Vagina (tissue), 2 donors: ENCODE data around the gene INPP5A. TPM values are rescaled to one million over a fixed set of nuclear protein-coding genes. Genes with fewer than 3 reads are reported as not detected.

Experiments used
- DNase-seq, 2 donors: peaks; one replicate each; pipeline ENCODE4 v3.0.0-alpha.2; 2017; ENCODE audit errors: extremely low spot score in 2 of 2
- H3K27ac ChIP-seq: fragments of 200-600 bp; sonication (generic); one replicate; pipeline ENCODE4 v1.5.1; 2019
- H3K27me3 ChIP-seq: fragments of 200-600 bp; sonication (generic); one replicate; pipeline ENCODE4 v1.5.1; 2019
- H3K36me3 ChIP-seq, 2 donors: fragments of 200-600 bp; sonication (generic); one replicate each; pipeline ENCODE4 v1.5.1; 2017 to 2019
- H3K4me1 ChIP-seq: fragments of 200-600 bp; sonication (generic); one replicate; pipeline ENCODE4 v1.5.1; 2019
- H3K4me3 ChIP-seq, 2 donors: fragments of 200-600 bp; sonication (generic); 1 replicate in 1 of 2; 2 replicates in 1 of 2; pipeline ENCODE4 v1.5.1; 2016 to 2019
- H3K9me3 ChIP-seq: fragments of 200-600 bp; sonication (generic); one replicate; pipeline ENCODE4 v1.5.1; 2019
- CTCF ChIP-seq, 3 experiments: fragments of 450-650 bp in 2 of 3; fragments of 200-600 bp in 1 of 3; sonication (generic) in 1 of 3; IDR thresholded peaks; one replicate each; pipeline ENCODE4 v1.5.1; 2017 to 2019; ENCODE audit warnings: antibody characterized with exemption in 3 of 3, mild to moderate bottlenecking in 2 of 3, moderate library complexity in 2 of 3
- POLR2A ChIP-seq, 2 donors: fragments of 450-650 bp; IDR thresholded peaks; one replicate each; pipeline ENCODE4 v1.6.1; 2017; ENCODE audit warnings: antibody characterized with exemption in 2 of 2, mild to moderate bottlenecking in 2 of 2, moderate library complexity in 2 of 2
- POLR2AphosphoS5 ChIP-seq, 2 donors: sonication (generic); formaldehyde crosslinking; IDR thresholded peaks; one replicate each; pipeline ENCODE4 v1.9.0; 2017; ENCODE audit warnings: antibody characterized with exemption in 2 of 2, mild to moderate bottlenecking in 2 of 2, low read depth in 1 of 2; ENCODE audit not compliant: insufficient read depth in 1 of 2
- intact Hi-C: fragments of 100-400 bp; cut with DNase I; formaldehyde crosslinking; loops from one replicate; pipeline ENCODE4 v1.15.1; 2023
- total RNA-seq: library from RNA; depleted of rRNA; stranded (reverse); fragments of >200 nt; gene quantifications from one replicate; pipeline ENCODE4 v1.2.3, GENCODE V29; 2016

Gene INPP5A
- total RNA-seq, 1 donor from 2014 or later = 24.3 TPM

- no peaks in the 10 kb centered on the region for H3K27me3 ChIP-seq
- DNase-seq = no peak
- H3K4me3 ChIP-seq = no peak overlapping the region
- no peaks in the 10 kb centered on the region for H3K36me3 ChIP-seq
- no peak overlapping the region for H3K27ac ChIP-seq
- H3K9me3 ChIP-seq = no peaks in the 10 kb centered on the region
- intact Hi-C loops = loop anchor here (10.0 kb wide), 1 partner anchor 674 kb away; no protein-coding TSS in a partner anchor
- H3K4me1 ChIP-seq = peaks cover 46% of the 10 kb centered on the region
- TF ChIP-seq POLR2A (IDR thresholded peaks at IDR 0.05) (no peak), POLR2AphosphoS5 (IDR thresholded peaks at IDR 0.05; ENCODE audit: insufficient read depth in 1 of 2, low read depth in 1 of 2) (no peak), CTCF (IDR thresholded peaks at IDR 0.05) (no peak)
These were observed 71.1 kb downstream of the INPP5A start for GRCh38 chr10:132608511-132609195.

- no peaks in the 10 kb centered on the region for H3K9me3 ChIP-seq
- H3K27me3 ChIP-seq = no peaks in the 10 kb centered on the region
- H3K4me1 ChIP-seq = peaks cover 46% of the 10 kb centered on the region
- no peaks in the 10 kb centered on the region for H3K36me3 ChIP-seq
- no peak for TF ChIP-seq POLR2A (IDR thresholded peaks at IDR 0.05)
- TF ChIP-seq POLR2AphosphoS5 (IDR thresholded peaks at IDR 0.05; ENCODE audit: insufficient read depth in 1 of 2, low read depth in 1 of 2) = no peak
- TF ChIP-seq CTCF (IDR thresholded peaks at IDR 0.05) = no peak
- no peak overlapping the region for H3K4me3 ChIP-seq
- intact Hi-C loops = loop anchor here (10.0 kb wide), 1 partner anchor 674 kb away; no protein-coding TSS in a partner anchor
- no peak for DNase-seq
- no peak overlapping the region for H3K27ac ChIP-seq
These were observed 71.6 kb downstream of the INPP5A start for GRCh38 chr10:132609211-132609610.

GRCh38 chr10:132610071-132610701, 72.6 kb downstream of the INPP5A start:
- H3K36me3 ChIP-seq = no peaks in the 10 kb centered on the region
- no peaks in the 10 kb centered on the region for H3K27me3 ChIP-seq
- no peak for DNase-seq
- TF ChIP-seq POLR2A (IDR thresholded peaks at IDR 0.05) (no peak), CTCF (IDR thresholded peaks at IDR 0.05) (no peak), POLR2AphosphoS5 (IDR thresholded peaks at IDR 0.05; ENCODE audit: insufficient read depth in 1 of 2, low read depth in 1 of 2) (no peak)
- no peak overlapping the region for H3K27ac ChIP-seq
- H3K9me3 ChIP-seq = no peaks in the 10 kb centered on the region
- H3K4me3 ChIP-seq = no peak overlapping the region
- peaks cover 40% of the 10 kb centered on the region for H3K4me1 ChIP-seq
- intact Hi-C loops = no loop called here

- intact Hi-C loops = no loop called here
- DNase-seq = no peak
- H3K36me3 ChIP-seq = no peaks in the 10 kb centered on the region
- H3K4me3 ChIP-seq = no peak overlapping the region
- TF ChIP-seq POLR2AphosphoS5 (IDR thresholded peaks at IDR 0.05; ENCODE audit: insufficient read depth in 1 of 2, low read depth in 1 of 2) (no peak), POLR2A (IDR thresholded peaks at IDR 0.05) (no peak), CTCF (IDR thresholded peaks at IDR 0.05) (no peak)
- H3K27ac ChIP-seq = no peak overlapping the region
- no peaks in the 10 kb centered on the region for H3K9me3 ChIP-seq
- H3K4me1 ChIP-seq = peaks cover 29% of the 10 kb centered on the region
- no peaks in the 10 kb centered on the region for H3K27me3 ChIP-seq
These were observed 73.7 kb downstream of the INPP5A start for GRCh38 chr10:132611026-132611910.
